HG03025 (cell line): ENCODE results near the gene C19orf25.
"Not testable (repeated sequence)": the region's sequence is repeated elsewhere in the genome, so short reads cannot be mapped to it uniquely, and the experiment has no call there.

Experiments
- ATAC-seq: cut with Tn5 transposase; IDR thresholded peaks from one replicate; pipeline ENCODE4 v1.9.1; 2021; ENCODE audit warnings: mild to moderate bottlenecking, moderate library complexity; ENCODE audit not compliant: unreplicated experiment, low FRiP score

The C19orf25 gene

DNA sequence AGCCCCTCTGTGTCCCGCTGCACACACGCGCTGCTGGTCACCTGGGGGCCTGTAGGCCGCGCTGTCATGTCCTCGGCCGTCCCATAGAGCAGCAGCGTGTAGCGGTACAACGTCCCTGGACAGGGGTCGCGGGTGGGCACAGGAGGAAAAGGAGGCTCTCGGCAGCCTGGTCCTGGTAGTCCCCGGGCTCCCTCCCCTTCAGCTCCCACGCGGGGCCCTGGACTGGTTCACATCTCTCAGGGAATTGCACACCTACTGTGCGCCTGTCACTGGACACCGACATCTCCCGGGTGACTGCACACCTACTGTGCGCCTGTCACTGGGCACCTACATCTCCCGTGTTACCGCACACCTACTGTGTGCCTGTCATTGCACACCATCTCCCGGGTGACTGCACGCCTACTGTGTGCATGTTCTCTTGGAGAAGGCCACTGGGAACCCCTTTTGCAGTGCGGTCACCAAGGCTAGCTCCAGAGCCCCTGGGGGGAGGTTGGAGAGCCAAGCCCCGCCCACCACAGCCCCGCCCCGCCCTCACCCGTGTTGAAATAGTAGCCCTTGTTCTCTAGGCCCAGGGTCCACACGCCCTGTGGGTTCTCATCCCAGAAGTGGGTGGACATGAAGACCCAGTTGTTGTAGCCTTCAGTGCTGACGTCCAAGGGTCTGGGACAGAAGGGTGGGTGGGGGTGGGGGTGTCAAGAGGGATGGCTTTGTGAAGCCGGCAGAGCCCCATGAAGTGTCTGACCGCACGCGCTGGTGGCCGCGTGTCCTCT lies 3.5 kb upstream of the C19orf25 start:
- no peak for ATAC-seq

DNA sequence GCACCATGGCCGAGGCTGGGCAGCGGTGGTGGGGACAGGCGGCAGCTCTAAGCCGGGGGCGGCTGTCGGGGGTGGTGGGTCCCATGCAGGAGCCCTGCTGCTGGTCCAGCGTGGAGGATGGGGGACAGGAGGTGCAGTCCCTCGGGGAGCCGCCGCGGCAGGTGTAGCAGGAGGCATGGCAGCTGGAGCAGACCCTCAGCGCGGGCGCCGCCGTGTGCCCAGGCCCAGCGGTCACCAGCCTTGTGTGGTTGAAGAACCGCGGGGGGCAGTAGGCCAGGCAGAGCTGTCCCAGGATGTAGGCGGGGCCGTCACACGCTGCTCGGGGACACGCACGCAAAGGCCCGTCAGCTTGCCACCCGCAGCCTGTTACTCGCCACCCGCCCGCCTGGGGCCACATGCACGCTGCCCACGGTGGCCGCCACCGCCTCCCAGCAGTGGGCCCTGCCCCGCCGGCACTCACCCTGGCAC lies 2.9 kb upstream of the C19orf25 start:
- no peak for ATAC-seq

- ATAC-seq = no peak
These were observed 2.3 kb upstream of the C19orf25 start for GRCh38 chr19:1481224-1481892.

GRCh38 chr19:1477056-1477455 lies 2.0 kb downstream of the C19orf25 start:
- ATAC-seq = not testable (repeated sequence)

DNA sequence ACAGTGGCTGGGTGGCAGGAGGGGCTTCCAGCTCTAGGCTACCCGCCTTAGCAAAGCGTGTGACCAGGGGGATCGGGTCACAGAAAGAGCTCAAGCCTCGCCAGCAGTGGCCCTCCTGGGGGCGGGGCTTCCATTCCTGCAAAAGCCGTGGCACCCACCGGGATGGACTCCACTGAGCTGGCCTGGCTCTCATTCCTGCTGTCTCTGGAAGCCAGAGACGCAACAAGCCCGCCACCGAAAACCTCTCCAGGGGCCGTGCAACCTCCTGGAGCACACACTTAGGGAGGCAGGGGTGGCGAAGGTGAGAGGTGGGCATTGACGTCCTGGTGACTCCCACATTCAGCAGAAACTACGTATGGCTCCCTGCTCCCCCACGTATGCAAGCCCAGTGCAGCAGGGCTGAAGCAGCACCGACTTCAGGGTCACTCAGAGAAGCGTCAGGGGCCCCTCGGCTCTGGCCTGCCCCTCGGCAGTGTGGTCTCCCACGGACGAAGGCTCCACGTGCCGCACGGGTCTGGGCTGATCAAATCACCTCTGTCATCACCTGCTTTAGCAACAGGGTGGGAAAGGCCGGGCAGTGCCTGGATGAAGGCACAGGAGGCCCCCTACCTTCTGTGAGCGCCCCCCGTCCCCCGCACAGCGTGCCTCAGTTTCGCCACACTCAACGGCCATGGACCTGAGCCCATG lies 3.1 kb downstream of the C19orf25 start:
- ATAC-seq = no peak

GRCh38 chr19:1474765-1475351 lies 4.2 kb downstream of the C19orf25 start:
- ATAC-seq = no peak

GRCh38 chr19:1474011-1474764 lies 4.8 kb downstream of the C19orf25 start:
- no peak for ATAC-seq

DNA sequence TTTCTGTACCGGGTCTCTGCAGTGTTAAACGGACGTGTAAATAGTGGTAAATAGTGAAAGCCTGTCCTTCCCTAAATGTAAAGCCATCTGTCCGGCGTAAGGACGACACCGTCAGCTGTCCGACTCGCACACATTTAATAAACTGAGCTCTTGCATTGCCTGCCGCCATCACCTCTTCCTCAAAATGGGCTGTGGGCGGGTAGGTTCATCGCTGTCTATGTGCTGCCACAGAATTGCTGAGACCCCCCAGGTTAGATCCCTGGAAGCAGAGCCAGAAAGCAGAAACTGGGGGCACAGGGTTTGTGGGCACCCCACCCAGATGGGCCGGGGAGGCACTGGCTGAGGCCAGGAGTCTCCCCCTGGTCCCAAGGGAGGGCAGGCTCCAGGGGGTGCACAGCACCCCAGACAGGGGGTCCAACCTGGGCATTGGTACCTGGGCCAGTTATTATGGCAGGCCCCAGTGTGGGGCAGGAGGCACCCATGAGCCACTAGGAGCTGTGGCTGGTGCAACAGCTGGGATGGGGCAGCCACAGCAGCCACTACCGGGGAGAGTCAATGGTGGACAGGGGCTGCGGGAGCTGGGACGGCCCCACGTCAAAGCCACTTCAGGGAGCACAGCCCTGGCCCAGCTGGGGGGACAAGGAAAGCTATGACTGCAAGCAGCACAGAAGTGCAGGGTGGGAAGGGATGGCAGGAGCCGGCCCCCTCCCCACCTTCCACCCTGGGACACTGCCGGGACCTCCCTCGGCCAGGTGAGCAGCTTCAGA lies 5.7 kb downstream of the C19orf25 start:
- ATAC-seq = no peak

DNA sequence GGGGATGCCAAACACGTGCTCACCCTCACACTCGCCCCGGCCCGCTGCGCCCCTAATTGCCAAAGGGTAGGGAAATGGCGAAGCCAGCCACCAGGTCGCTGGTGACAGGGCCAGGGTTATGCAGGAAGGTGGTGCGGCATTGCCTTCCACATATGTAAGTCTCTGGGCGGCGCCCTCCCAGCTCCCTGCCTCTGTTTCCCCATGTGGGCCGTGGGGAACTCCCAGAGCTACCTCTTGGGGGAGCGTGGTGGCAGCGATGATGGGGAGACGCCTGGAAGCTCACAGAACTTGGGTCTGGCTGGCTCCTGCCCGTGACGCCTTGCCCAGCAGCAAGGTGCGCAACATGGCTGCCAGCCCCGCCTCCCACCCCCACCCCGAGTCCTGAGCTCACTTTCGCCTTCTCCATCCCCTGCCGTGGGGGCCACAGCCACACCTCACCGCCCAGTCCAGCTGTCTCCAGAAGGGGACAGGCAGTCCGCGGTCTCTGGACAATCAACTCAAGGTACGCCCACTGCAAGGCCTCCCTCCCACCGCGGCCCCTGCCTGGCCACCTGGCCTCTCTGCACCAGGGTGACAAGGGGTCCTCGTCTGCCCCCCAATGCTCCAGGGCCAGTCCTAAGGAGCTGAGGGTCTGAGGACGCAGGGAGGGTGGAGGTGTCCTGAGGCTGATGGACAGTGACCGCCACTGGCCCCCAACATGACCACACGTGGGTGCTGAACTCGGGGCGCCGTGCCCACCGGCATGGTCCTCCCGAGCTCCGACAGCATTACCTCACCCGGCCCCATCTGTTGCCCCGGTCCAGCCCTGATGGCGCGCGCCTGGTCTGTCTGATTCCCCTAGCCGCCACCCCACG lies 6.6 kb downstream of the C19orf25 start:
- ATAC-seq = no peak

DNA sequence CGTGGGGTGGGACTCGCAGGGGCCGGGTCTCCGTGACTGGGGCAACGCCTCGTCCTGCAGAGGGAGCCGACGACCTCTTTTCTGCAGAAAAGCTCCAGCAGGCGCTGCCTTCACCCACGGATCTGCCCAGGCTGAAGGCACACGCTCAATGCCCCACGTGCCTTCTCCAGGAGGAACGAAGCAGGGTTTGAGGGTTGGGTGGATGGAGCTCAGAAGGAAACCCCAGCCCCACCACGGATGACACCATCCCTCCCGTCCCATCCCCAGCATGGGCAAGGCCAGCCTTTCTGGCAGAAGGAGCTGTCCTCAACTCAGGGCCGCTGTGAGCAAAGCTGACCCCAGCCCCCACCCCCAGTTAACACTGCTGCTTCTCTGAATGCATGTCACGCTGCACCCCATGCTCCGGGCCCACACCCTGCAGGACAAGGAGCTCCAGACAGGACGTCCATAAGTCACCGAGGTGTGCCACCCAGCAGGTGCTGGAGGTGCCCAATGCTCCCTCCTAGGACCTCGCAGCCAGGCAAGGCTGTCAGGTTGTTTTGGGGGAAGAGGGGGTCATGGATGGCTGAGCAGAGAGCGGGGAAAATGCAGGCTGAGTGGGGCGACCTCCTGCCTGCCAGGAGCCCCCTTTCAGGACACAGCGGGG lies 7.4 kb downstream of the C19orf25 start:
- ATAC-seq = no peak

GRCh38 chr19:1471010-1471514 lies 8.0 kb downstream of the C19orf25 start:
- no peak for ATAC-seq

- no peak for ATAC-seq
These were observed 8.6 kb downstream of the C19orf25 start for GRCh38 chr19:1470305-1471009.

- no peak for ATAC-seq
These were observed 9.0 kb downstream of the C19orf25 start for GRCh38 chr19:1470055-1470304.

DNA sequence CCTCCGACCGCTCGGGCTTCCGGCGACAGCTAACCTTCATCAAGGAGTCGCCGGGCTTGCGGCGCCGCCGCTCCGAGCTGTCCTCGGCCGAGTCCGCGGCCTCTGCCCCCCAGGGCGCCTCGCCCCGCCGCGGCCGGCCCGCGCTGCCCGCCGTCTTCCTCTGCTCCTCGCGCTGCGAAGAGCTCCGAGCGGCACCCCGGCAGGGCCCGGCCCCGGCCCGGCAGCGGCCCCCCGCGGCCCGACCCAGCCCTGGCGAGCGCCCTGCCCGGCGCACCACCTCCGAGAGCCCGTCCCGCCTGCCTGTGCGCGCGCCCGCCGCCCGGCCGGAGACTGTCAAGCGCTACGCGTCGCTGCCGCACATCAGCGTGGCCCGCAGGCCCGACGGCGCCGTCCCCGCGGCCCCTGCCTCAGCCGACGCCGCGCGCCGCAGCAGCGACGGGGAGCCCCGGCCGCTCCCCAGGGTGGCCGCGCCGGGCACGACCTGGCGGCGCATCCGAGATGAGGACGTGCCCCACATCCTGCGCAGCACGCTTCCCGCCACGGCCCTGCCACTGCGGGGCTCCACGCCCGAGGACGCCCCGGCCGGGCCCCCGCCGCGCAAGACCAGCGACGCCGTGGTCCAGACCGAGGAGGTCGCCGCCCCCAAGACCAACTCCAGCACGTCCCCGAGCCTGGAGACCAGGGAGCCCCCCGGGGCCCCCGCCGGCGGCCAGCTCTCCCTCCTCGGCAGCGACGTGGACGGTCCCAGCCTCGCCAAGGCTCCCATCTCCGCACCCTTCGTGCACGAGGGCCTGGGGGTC lies 9.6 kb downstream of the C19orf25 start:
- no peak for ATAC-seq

DNA sequence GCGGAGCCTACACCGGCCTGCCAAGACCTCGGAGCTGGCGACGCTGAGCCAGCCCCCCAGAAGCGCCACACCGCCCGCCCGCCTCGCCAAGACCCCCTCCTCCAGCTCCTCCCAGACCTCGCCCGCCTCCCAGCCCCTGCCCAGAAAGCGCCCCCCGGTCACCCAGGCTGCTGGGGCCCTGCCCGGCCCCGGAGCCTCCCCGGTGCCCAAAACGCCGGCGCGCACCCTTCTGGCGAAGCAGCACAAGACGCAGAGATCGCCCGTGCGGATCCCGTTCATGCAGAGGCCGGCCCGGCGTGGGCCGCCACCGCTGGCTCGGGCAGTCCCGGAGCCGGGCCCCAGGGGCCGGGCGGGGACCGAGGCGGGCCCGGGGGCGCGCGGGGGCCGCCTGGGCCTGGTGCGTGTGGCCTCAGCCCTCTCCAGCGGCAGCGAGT lies 10.2 kb downstream of the C19orf25 start:
- ATAC-seq = no peak

GRCh38 chr19:1468274-1468820 lies 10.7 kb downstream of the C19orf25 start:
- no peak for ATAC-seq
